MM.1S (cell line): ENCODE data around the gene CACNA1E.
"Not testable (repeated sequence)": the region's sequence is repeated elsewhere in the genome, so short reads cannot be mapped to it uniquely, and the experiment has no call there.

Source experiments
- DNase-seq: peaks from one replicate; pipeline ENCODE4 v3.0.0-alpha.2; 2015
- H2AFZ ChIP-seq: fragments of 300-600 bp; sonication (generic); 2 replicates; pipeline ENCODE4 v1.6.0; 2016; ENCODE audit warnings: antibody characterized with exemption, low read length
- H3F3A ChIP-seq: fragments of 300-600 bp; sonication (generic); 2 replicates; pipeline ENCODE4 v1.6.1; 2016; ENCODE audit warnings: mild to moderate bottlenecking, antibody characterized with exemption, low read length, moderate library complexity, mixed read lengths; ENCODE audit not compliant: insufficient read depth
- H3K27ac ChIP-seq: fragments of 300-600 bp; sonication (generic); 2 replicates; pipeline ENCODE4 v1.5.1; 2016; ENCODE audit warnings: mild to moderate bottlenecking, low read length
- H3K27me3 ChIP-seq: fragments of 300-600 bp; sonication (generic); replicated peaks from 2 replicates; pipeline ENCODE4 v1.6.0; 2016; ENCODE audit warnings: low read length; ENCODE audit not compliant: insufficient read depth
- H3K36me3 ChIP-seq: fragments of 300-600 bp; sonication (generic); replicated peaks from 2 replicates; pipeline ENCODE4 v1.6.1; 2016; ENCODE audit warnings: mild to moderate bottlenecking, low read length, mixed read lengths; ENCODE audit not compliant: insufficient read depth
- H3K4me1 ChIP-seq: fragments of 300-600 bp; sonication (generic); 2 replicates; pipeline ENCODE4 v1.6.1; 2016; ENCODE audit warnings: low read length, mixed read lengths
- H3K4me2 ChIP-seq: fragments of 300-600 bp; sonication (generic); 2 replicates; pipeline ENCODE4 v1.6.0; 2016; ENCODE audit warnings: low read depth, low read length
- H3K4me3 ChIP-seq: fragments of 300-600 bp; sonication (generic); 2 replicates; pipeline ENCODE4 v1.5.1; 2016; ENCODE audit warnings: low read length, mixed read lengths
- H3K79me2 ChIP-seq: fragments of 300-600 bp; sonication (generic); 2 replicates; pipeline ENCODE4 v1.6.1; 2016; ENCODE audit warnings: mixed run types, low read length, mixed read lengths
- H3K9ac ChIP-seq: fragments of 300-600 bp; sonication (generic); 2 replicates; pipeline ENCODE4 v1.6.1; 2016; ENCODE audit warnings: low read length, mixed read lengths
- H3K9me2 ChIP-seq: fragments of 300-600 bp; sonication (generic); replicated peaks from 2 replicates; pipeline ENCODE4 v1.6.1; 2016; ENCODE audit warnings: mild to moderate bottlenecking, low read length, mixed read lengths; ENCODE audit not compliant: insufficient read depth
- H3K9me3 ChIP-seq: fragments of 300-600 bp; sonication (generic); replicated peaks from 2 replicates; pipeline ENCODE4 v1.6.1; 2016; ENCODE audit warnings: mild to moderate bottlenecking, low read length, mixed read lengths; ENCODE audit not compliant: insufficient read depth
- H4K20me1 ChIP-seq: fragments of 300-600 bp; sonication (generic); 2 replicates; pipeline ENCODE4 v1.6.1; 2016; ENCODE audit warnings: mild to moderate bottlenecking, low read length, moderate library complexity, mixed read lengths; ENCODE audit not compliant: insufficient read depth
- EZH2 ChIP-seq: fragments of 300-600 bp; sonication (generic); optimal IDR thresholded peaks from 2 replicates; pipeline ENCODE3; 2017; ENCODE audit warnings: low read depth, mild to moderate bottlenecking, antibody characterized with exemption, low read length, mixed read lengths
- EZH2phosphoT487 ChIP-seq: fragments of 300-600 bp; sonication (generic); IDR thresholded peaks from 2 replicates; pipeline ENCODE4 v1.6.1; 2018; ENCODE audit warnings: antibody characterized with exemption, low read length
- TF ChIP-seq, protein P1 (sequence below): fragments of 300-600 bp; sonication (generic); IDR thresholded peaks from 2 replicates; pipeline ENCODE4 v1.5.1; 2016; ENCODE audit warnings: antibody characterized with exemption, low read length, mixed read lengths

CACNA1E gene

DNA sequence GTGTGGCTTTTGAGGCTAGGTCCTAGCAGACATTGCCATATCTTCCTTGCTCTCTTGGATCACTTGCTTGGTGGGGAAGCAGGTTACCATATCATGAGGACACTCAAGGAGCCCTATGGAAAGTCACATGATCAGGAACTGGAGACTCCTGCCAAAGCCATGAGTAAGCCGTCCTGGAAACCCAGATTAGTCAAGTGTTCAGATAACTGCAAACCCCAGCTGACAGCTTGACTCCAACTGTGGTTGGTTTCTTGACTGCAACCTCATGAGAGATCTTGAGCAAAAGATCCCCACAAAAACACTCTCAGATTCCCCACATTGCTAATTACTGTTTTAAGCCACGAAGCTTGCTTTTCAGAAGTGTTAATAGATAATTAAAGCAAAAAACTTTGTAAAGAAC is 58.6 kb downstream of the CACNA1E start:
- no peaks in the 10 kb centered on the region for H4K20me1 ChIP-seq
- H3K27ac ChIP-seq, result no peak overlapping the region
- no peak overlapping the region for H3K4me3 ChIP-seq
- H3F3A ChIP-seq, result no peaks in the 10 kb centered on the region
- no peak overlapping the region for H2AFZ ChIP-seq
- H3K36me3 ChIP-seq, result no peaks in the 10 kb centered on the region
- no peaks in the 10 kb centered on the region for H3K79me2 ChIP-seq
- no peaks in the 10 kb centered on the region for H3K4me1 ChIP-seq
- no peak overlapping the region for H3K4me2 ChIP-seq
- no peak for DNase-seq
- no peaks in the 10 kb centered on the region for H3K27me3 ChIP-seq
- no peaks in the 10 kb centered on the region for H3K9me2 ChIP-seq
- TF ChIP-seq EZH2phosphoT487 (no peak), EZH2 (no peak)
- TF ChIP-seq, protein P1, sequence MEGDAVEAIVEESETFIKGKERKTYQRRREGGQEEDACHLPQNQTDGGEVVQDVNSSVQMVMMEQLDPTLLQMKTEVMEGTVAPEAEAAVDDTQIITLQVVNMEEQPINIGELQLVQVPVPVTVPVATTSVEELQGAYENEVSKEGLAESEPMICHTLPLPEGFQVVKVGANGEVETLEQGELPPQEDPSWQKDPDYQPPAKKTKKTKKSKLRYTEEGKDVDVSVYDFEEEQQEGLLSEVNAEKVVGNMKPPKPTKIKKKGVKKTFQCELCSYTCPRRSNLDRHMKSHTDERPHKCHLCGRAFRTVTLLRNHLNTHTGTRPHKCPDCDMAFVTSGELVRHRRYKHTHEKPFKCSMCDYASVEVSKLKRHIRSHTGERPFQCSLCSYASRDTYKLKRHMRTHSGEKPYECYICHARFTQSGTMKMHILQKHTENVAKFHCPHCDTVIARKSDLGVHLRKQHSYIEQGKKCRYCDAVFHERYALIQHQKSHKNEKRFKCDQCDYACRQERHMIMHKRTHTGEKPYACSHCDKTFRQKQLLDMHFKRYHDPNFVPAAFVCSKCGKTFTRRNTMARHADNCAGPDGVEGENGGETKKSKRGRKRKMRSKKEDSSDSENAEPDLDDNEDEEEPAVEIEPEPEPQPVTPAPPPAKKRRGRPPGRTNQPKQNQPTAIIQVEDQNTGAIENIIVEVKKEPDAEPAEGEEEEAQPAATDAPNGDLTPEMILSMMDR, result no peak
- H3K9me3 ChIP-seq, result no peaks in the 10 kb centered on the region
- H3K9ac ChIP-seq, result no peak overlapping the region

DNA sequence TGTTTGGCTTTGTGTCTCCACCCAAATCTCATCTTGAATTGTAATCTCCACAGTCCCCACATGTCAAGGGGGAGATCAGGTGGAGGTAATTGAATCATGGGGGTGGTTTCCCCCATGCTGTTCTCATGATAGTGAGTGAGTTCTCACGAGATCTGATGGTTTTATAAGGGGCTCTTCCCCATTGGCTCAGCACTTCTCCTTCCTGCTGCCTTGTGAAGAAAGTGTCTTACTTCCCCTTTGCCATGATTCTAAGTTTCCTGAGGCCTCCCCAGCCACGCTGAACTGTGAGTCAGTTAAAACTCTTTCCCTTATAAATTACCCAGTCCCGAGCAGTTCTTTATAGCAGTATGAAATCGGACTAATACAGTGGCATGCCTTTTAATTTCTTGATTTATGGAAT is 59.1 kb downstream of the CACNA1E start:
- not testable (repeated sequence) for H3K27me3 ChIP-seq, H3K9me2 ChIP-seq, H2AFZ ChIP-seq, H3K79me2 ChIP-seq, H3K9ac ChIP-seq, H3K9me3 ChIP-seq, H3F3A ChIP-seq, H3K4me2 ChIP-seq, DNase-seq, H3K36me3 ChIP-seq, H3K27ac ChIP-seq, H4K20me1 ChIP-seq, H3K4me1 ChIP-seq, H3K4me3 ChIP-seq

DNA sequence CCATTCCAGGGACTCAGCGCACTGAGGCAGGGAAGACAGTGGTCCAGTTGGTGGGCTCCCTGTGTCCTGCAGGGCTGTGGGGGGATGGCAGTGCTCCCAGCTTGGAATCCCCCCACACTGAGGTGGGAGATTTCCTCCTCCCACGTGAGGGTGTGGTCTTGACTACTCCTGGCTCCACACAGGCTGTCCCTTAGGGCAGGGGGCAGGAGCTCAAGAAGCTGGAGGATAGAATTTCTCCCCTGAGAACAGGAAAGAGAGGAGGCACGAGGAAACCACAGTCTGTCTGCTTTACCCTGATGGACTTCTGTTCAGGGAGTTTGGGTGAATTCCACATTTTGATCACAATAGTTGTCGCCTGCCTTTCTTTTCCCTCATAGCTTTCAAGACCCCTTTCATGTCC is 62.1 kb downstream of the CACNA1E start:
- H4K20me1 ChIP-seq, result no peaks in the 10 kb centered on the region
- H3K4me1 ChIP-seq, result no peaks in the 10 kb centered on the region
- TF ChIP-seq EZH2phosphoT487 (no peak), EZH2 (no peak)
- TF ChIP-seq, protein P1, result no peak
- no peak overlapping the region for H3K4me3 ChIP-seq
- no peaks in the 10 kb centered on the region for H3F3A ChIP-seq
- no peaks in the 10 kb centered on the region for H3K79me2 ChIP-seq
- no peak for DNase-seq
- H3K4me2 ChIP-seq, result no peak overlapping the region
- H3K9me2 ChIP-seq, result no peaks in the 10 kb centered on the region
- no peaks in the 10 kb centered on the region for H3K9me3 ChIP-seq
- H3K27ac ChIP-seq, result no peak overlapping the region
- H3K27me3 ChIP-seq, result no peaks in the 10 kb centered on the region
- no peak overlapping the region for H3K9ac ChIP-seq
- no peaks in the 10 kb centered on the region for H3K36me3 ChIP-seq
- H2AFZ ChIP-seq, result no peak overlapping the region

DNA sequence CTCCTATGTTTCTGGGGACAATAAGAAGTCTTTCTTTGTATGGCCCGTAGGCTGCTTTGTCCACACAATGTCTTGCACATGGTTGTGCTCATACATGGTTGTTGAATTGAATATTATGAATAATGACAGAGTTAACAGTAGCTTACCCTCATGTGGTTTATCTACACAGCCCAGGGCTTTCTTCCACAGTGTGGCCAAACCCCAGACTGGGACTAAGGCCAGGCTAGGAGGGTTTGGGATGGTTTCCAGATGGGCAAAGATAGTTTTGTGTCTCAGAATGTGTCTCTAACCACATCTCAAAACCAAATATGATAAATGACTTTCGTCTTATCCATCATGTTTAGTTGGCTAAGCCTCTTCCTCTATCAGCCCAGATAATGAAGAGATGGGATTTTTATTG is 65.2 kb downstream of the CACNA1E start:
- Histone ChIP-seq H3K9ac (no peak overlapping the region), H3K9me3 (no peaks in the 10 kb centered on the region), H3K4me1 (no peaks in the 10 kb centered on the region), H3K79me2 (no peaks in the 10 kb centered on the region), H4K20me1 (no peaks in the 10 kb centered on the region), H3K4me2 (no peak overlapping the region), H3F3A (no peaks in the 10 kb centered on the region), H3K36me3 (no peaks in the 10 kb centered on the region), H3K27me3 (no peaks in the 10 kb centered on the region), H3K27ac (no peak overlapping the region), H3K4me3 (no peak overlapping the region), H3K9me2 (no peaks in the 10 kb centered on the region), H2AFZ (no peak overlapping the region)
- TF ChIP-seq, protein P1, result no peak
- no peak for TF ChIP-seq EZH2phosphoT487
- no peak for TF ChIP-seq EZH2
- no peak for DNase-seq
